Stromal cell of bone marrow (primary cell): ENCODE results near the gene TBC1D22A.

Source experiments
- DNase-seq: peaks from one replicate; pipeline ENCODE4 v3.0.0-alpha.2; 2012; ENCODE audit warnings: low read depth

The TBC1D22A gene

GRCh38 chr22:46909237-46910030, 147.0 kb downstream of the TBC1D22A start:
- DNase-seq: no peak

GRCh38 chr22:46910624-46911023, 148.2 kb downstream of the TBC1D22A start:
- DNase-seq: no peak

- no peak for DNase-seq
Observed at GRCh38 chr22:46911346-46911745, 148.9 kb downstream of the TBC1D22A start.

- no peak for DNase-seq
Observed at GRCh38 chr22:46913351-46913750, 150.9 kb downstream of the TBC1D22A start.

GRCh38 chr22:46914481-46914880, 152.0 kb downstream of the TBC1D22A start:
- no peak for DNase-seq

GRCh38 chr22:46914916-46915894, 152.8 kb downstream of the TBC1D22A start:
- no peak for DNase-seq

- DNase-seq: no peak
Observed at GRCh38 chr22:46915950-46916730, 153.7 kb downstream of the TBC1D22A start.

- no peak for DNase-seq
Observed at GRCh38 chr22:46916886-46917770, 154.7 kb downstream of the TBC1D22A start.

- no peak for DNase-seq
Observed at GRCh38 chr22:46917771-46918101, 155.3 kb downstream of the TBC1D22A start.

GRCh38 chr22:46918197-46918596, 155.7 kb downstream of the TBC1D22A start:
- DNase-seq: no peak

- DNase-seq: no peak
Observed at GRCh38 chr22:46922037-46922436, 159.6 kb downstream of the TBC1D22A start.

GRCh38 chr22:46923394-46923793, 160.9 kb downstream of the TBC1D22A start:
- no peak for DNase-seq

- no peak for DNase-seq
Observed at GRCh38 chr22:46925818-46926217, 163.4 kb downstream of the TBC1D22A start.

- no peak for DNase-seq
Observed at GRCh38 chr22:46929046-46929709, 166.7 kb downstream of the TBC1D22A start.

- no peak for DNase-seq
Observed at GRCh38 chr22:46929710-46930204, 167.3 kb downstream of the TBC1D22A start.

- no peak for DNase-seq
Observed at GRCh38 chr22:46931414-46931813, 169.0 kb downstream of the TBC1D22A start.

- DNase-seq: no peak
Observed at GRCh38 chr22:46931881-46932280, 169.4 kb downstream of the TBC1D22A start.

GRCh38 chr22:46933040-46933930, 170.8 kb downstream of the TBC1D22A start:
- DNase-seq: no peak

GRCh38 chr22:46934172-46934745, 171.8 kb downstream of the TBC1D22A start:
- no peak for DNase-seq
